MM.1S (cell line): ENCODE data around the gene RAB31.

ENCODE experiments used
- EZH2 ChIP-seq: fragments of 300-600 bp; sonication (generic); optimal IDR thresholded peaks from 2 replicates; pipeline ENCODE3; 2017; ENCODE audit warnings: low read depth, mild to moderate bottlenecking, antibody characterized with exemption, low read length, mixed read lengths
- EZH2phosphoT487 ChIP-seq: fragments of 300-600 bp; sonication (generic); IDR thresholded peaks from 2 replicates; pipeline ENCODE4 v1.6.1; 2018; ENCODE audit warnings: antibody characterized with exemption, low read length
- TF ChIP-seq, protein P1 (sequence below): fragments of 300-600 bp; sonication (generic); IDR thresholded peaks from 2 replicates; pipeline ENCODE4 v1.5.1; 2016; ENCODE audit warnings: antibody characterized with exemption, low read length, mixed read lengths

DNA sequence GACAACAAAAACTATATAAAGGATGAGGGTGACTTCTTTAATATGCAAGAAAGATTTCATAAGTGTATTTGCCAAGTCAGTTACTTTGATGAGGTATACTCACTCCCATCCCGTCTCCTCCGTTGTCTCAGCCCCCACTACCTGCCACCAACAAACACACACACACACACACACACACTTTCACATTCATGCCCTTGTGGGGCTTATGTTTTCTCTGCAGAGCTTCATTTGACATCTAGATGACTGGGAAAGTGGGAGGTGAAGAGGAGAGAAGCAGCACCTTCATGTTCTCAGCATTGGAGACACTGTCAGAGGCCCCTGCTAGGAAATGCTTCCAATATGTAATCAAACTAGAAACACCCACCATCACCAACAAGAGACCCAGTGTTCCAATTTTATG, 155.2 kb downstream of the RAB31 start:
- TF ChIP-seq, protein P1, sequence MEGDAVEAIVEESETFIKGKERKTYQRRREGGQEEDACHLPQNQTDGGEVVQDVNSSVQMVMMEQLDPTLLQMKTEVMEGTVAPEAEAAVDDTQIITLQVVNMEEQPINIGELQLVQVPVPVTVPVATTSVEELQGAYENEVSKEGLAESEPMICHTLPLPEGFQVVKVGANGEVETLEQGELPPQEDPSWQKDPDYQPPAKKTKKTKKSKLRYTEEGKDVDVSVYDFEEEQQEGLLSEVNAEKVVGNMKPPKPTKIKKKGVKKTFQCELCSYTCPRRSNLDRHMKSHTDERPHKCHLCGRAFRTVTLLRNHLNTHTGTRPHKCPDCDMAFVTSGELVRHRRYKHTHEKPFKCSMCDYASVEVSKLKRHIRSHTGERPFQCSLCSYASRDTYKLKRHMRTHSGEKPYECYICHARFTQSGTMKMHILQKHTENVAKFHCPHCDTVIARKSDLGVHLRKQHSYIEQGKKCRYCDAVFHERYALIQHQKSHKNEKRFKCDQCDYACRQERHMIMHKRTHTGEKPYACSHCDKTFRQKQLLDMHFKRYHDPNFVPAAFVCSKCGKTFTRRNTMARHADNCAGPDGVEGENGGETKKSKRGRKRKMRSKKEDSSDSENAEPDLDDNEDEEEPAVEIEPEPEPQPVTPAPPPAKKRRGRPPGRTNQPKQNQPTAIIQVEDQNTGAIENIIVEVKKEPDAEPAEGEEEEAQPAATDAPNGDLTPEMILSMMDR, result no peak
- TF ChIP-seq EZH2, result no peak
- no peak for TF ChIP-seq EZH2phosphoT487
